Stimulated activated CD4-positive, alpha-beta T cell treated with anti-CD3 and anti-CD28 coated beads, TNF-alpha, amount 100 ng/mL, for 24 hours (primary cell): ENCODE results near the gene MYO7B.
"Not testable (repeated sequence)": the region's sequence is repeated elsewhere in the genome, so short reads cannot be mapped to it uniquely, and the experiment has no call there.

ENCODE experiments used
- DNase-seq, 3 experiments: peaks; one replicate each; pipeline ENCODE4 v3.0.0-alpha.2; 2020; ENCODE audit warnings: low read depth in 3 of 3

Gene MYO7B

GRCh38 chr2:127551221-127551930 is 15.9 kb downstream of the MYO7B start:
- no peak for DNase-seq

- no peak for DNase-seq
Measured at GRCh38 chr2:127552336-127552735, 16.9 kb downstream of the MYO7B start.

- DNase-seq: no peak
Measured at GRCh38 chr2:127552846-127553245, 17.4 kb downstream of the MYO7B start.

GRCh38 chr2:127558911-127559310 is 23.4 kb downstream of the MYO7B start:
- DNase-seq: no peak

- DNase-seq: no peak
Measured at GRCh38 chr2:127559454-127559853, 24.0 kb downstream of the MYO7B start.

GRCh38 chr2:127560201-127560930 is 24.9 kb downstream of the MYO7B start:
- no peak for DNase-seq

GRCh38 chr2:127560931-127561280 is 25.4 kb downstream of the MYO7B start:
- no peak for DNase-seq

GRCh38 chr2:127561371-127561770 is 25.9 kb downstream of the MYO7B start:
- no peak for DNase-seq

- DNase-seq: no peak
Measured at GRCh38 chr2:127562936-127563335, 27.5 kb downstream of the MYO7B start.

- DNase-seq: no peak
Measured at GRCh38 chr2:127563458-127564428, 28.3 kb downstream of the MYO7B start.

- no peak for DNase-seq
Measured at GRCh38 chr2:127564429-127565260, 29.2 kb downstream of the MYO7B start.

- DNase-seq: no peak
Measured at GRCh38 chr2:127565261-127566138, 30.0 kb downstream of the MYO7B start.

- DNase-seq: no peak
Measured at GRCh38 chr2:127566139-127566417, 30.6 kb downstream of the MYO7B start.

GRCh38 chr2:127566576-127566975 is 31.1 kb downstream of the MYO7B start:
- no peak for DNase-seq

- no peak for DNase-seq
Measured at GRCh38 chr2:127567351-127567854, 31.9 kb downstream of the MYO7B start.

GRCh38 chr2:127568128-127568527 is 32.6 kb downstream of the MYO7B start:
- no peak for DNase-seq

GRCh38 chr2:127569666-127570065 is 34.2 kb downstream of the MYO7B start:
- DNase-seq: no peak

- no peak for DNase-seq
Measured at GRCh38 chr2:127570282-127571250, 35.1 kb downstream of the MYO7B start.

GRCh38 chr2:127572352-127572751 is 36.9 kb downstream of the MYO7B start:
- DNase-seq: not testable (repeated sequence)
